ENCODE data around the gene BNC2.

Gene BNC2

GRCh38 chr9:16407617-16408016 is 462.9 kb downstream of the BNC2 start:
- FAIRE-seq (no peak), DNase-seq (ENCODE audit: insufficient read length) (no peak)

GRCh38 chr9:16406526-16407225 is 463.8 kb downstream of the BNC2 start:
- TF ChIP-seq POLR2A (IDR thresholded peaks at IDR 0.05; ENCODE audit: low read depth, low read length): no peak
- no peak for DNase-seq (ENCODE audit: insufficient read length)
- no peak for FAIRE-seq

More at GRCh38 chr9:16407617-16408016, 462.9 kb downstream of the BNC2 start:
- TF ChIP-seq POLR2A (IDR thresholded peaks at IDR 0.05; ENCODE audit: low read depth, low read length) (no peak), POLR2AphosphoS5 (IDR thresholded peaks at IDR 0.05; ENCODE audit: low read depth, low read length) (no peak), TAF1 (IDR thresholded peaks at IDR 0.05; ENCODE audit: borderline replicate concordance, low read depth, low read length) (no peak)

- no peak for FAIRE-seq
- no peak for TF ChIP-seq POLR2A (IDR thresholded peaks at IDR 0.05; ENCODE audit: low read depth, low read length)
- TF ChIP-seq TAF1 (IDR thresholded peaks at IDR 0.05; ENCODE audit: borderline replicate concordance, low read depth, low read length): no peak
- TF ChIP-seq POLR2AphosphoS5 (IDR thresholded peaks at IDR 0.05; ENCODE audit: low read depth, low read length): no peak
- DNase-seq (ENCODE audit: insufficient read length): no peak
These were observed 465.0 kb downstream of the BNC2 start for GRCh38 chr9:16405421-16405820.

- FAIRE-seq (no peak), DNase-seq (ENCODE audit: insufficient read length) (no peak)
- no peak for TF ChIP-seq TAF1 (IDR thresholded peaks at IDR 0.05; ENCODE audit: borderline replicate concordance, low read depth, low read length)
- TF ChIP-seq POLR2AphosphoS5 (IDR thresholded peaks at IDR 0.05; ENCODE audit: low read depth, low read length): no peak
- no peak for TF ChIP-seq POLR2A (IDR thresholded peaks at IDR 0.05; ENCODE audit: low read depth, low read length)
These were observed 468.8 kb downstream of the BNC2 start for GRCh38 chr9:16401701-16402100.

- TF ChIP-seq TAF1 (IDR thresholded peaks at IDR 0.05; ENCODE audit: borderline replicate concordance, low read depth, low read length): no peak
- no peak for TF ChIP-seq POLR2AphosphoS5 (IDR thresholded peaks at IDR 0.05; ENCODE audit: low read depth, low read length)
- no peak for TF ChIP-seq POLR2A (IDR thresholded peaks at IDR 0.05; ENCODE audit: low read depth, low read length)
- FAIRE-seq (no peak), DNase-seq (ENCODE audit: insufficient read length) (no peak)
These were observed 471.8 kb downstream of the BNC2 start for GRCh38 chr9:16398691-16399090.

GRCh38 chr9:16396389-16396788 is 474.1 kb downstream of the BNC2 start:
- DNase-seq (ENCODE audit: insufficient read length): no peak
- TF ChIP-seq POLR2A (IDR thresholded peaks at IDR 0.05; ENCODE audit: low read depth, low read length) (no peak), POLR2AphosphoS5 (IDR thresholded peaks at IDR 0.05; ENCODE audit: low read depth, low read length) (no peak), TAF1 (IDR thresholded peaks at IDR 0.05; ENCODE audit: borderline replicate concordance, low read depth, low read length) (no peak)
- FAIRE-seq: no peak

GRCh38 chr9:16391369-16391768 is 479.1 kb downstream of the BNC2 start:
- TF ChIP-seq POLR2AphosphoS5 (IDR thresholded peaks at IDR 0.05; ENCODE audit: low read depth, low read length) (no peak), POLR2A (IDR thresholded peaks at IDR 0.05; ENCODE audit: low read depth, low read length) (no peak), TAF1 (IDR thresholded peaks at IDR 0.05; ENCODE audit: borderline replicate concordance, low read depth, low read length) (no peak)
- FAIRE-seq (no peak), DNase-seq (ENCODE audit: insufficient read length) (no peak)

GRCh38 chr9:16387382-16387781 is 483.1 kb downstream of the BNC2 start:
- DNase-seq (ENCODE audit: insufficient read length) (no peak), FAIRE-seq (no peak)
- TF ChIP-seq TAF1 (IDR thresholded peaks at IDR 0.05; ENCODE audit: borderline replicate concordance, low read depth, low read length) (no peak), POLR2A (IDR thresholded peaks at IDR 0.05; ENCODE audit: low read depth, low read length) (no peak), POLR2AphosphoS5 (IDR thresholded peaks at IDR 0.05; ENCODE audit: low read depth, low read length) (no peak)

- TF ChIP-seq POLR2AphosphoS5 (IDR thresholded peaks at IDR 0.05; ENCODE audit: low read depth, low read length) (no peak), TAF1 (IDR thresholded peaks at IDR 0.05; ENCODE audit: borderline replicate concordance, low read depth, low read length) (no peak), POLR2A (IDR thresholded peaks at IDR 0.05; ENCODE audit: low read depth, low read length) (no peak)
- FAIRE-seq: no peak
- DNase-seq (ENCODE audit: insufficient read length): no peak
These were observed 483.7 kb downstream of the BNC2 start for GRCh38 chr9:16386827-16387077.

GRCh38 chr9:16386007-16386826 is 484.3 kb downstream of the BNC2 start:
- no peak for FAIRE-seq
- TF ChIP-seq TAF1 (IDR thresholded peaks at IDR 0.05; ENCODE audit: borderline replicate concordance, low read depth, low read length) (no peak), POLR2A (IDR thresholded peaks at IDR 0.05; ENCODE audit: low read depth, low read length) (no peak), POLR2AphosphoS5 (IDR thresholded peaks at IDR 0.05; ENCODE audit: low read depth, low read length) (no peak)
- no peak for DNase-seq (ENCODE audit: insufficient read length)

GRCh38 chr9:16385590-16385989 is 484.9 kb downstream of the BNC2 start:
- TF ChIP-seq TAF1 (IDR thresholded peaks at IDR 0.05; ENCODE audit: borderline replicate concordance, low read depth, low read length): no peak
- TF ChIP-seq POLR2A (IDR thresholded peaks at IDR 0.05; ENCODE audit: low read depth, low read length): no peak
- TF ChIP-seq POLR2AphosphoS5 (IDR thresholded peaks at IDR 0.05; ENCODE audit: low read depth, low read length): no peak
- no peak for DNase-seq (ENCODE audit: insufficient read length)
- FAIRE-seq: no peak

- no peak for DNase-seq (ENCODE audit: insufficient read length)
- no peak for FAIRE-seq
- TF ChIP-seq POLR2AphosphoS5 (IDR thresholded peaks at IDR 0.05; ENCODE audit: low read depth, low read length) (no peak), TAF1 (IDR thresholded peaks at IDR 0.05; ENCODE audit: borderline replicate concordance, low read depth, low read length) (no peak), POLR2A (IDR thresholded peaks at IDR 0.05; ENCODE audit: low read depth, low read length) (no peak)
These were observed 485.5 kb downstream of the BNC2 start for GRCh38 chr9:16384993-16385392.

All from GM12892 (cell line).